Astrocyte (in vitro differentiated cells and primary cell): Measurements from ENCODE around the gene ASB13.

Source experiments
- CTCF ChIP-seq: IDR thresholded peaks from 2 replicates; pipeline ENCODE4 v1.5.1; 2011; ENCODE audit warnings: low read depth, mild to moderate bottlenecking, inconsistent platforms, low read length, moderate library complexity; ENCODE audit not compliant: insufficient read depth
- EZH2 ChIP-seq: IDR thresholded peaks from 2 replicates; pipeline ENCODE4 v1.6.1; 2012; ENCODE audit warnings: mild to moderate bottlenecking, low read length, inconsistent platforms; ENCODE audit not compliant: insufficient read depth

- no peak for TF ChIP-seq EZH2
- no peak for TF ChIP-seq CTCF
Measured at GRCh38 chr10:5678397-5679036, 12.1 kb upstream of the ASB13 start.
